ENCODE results near the gene LHX3.

Gene LHX3

DNA sequence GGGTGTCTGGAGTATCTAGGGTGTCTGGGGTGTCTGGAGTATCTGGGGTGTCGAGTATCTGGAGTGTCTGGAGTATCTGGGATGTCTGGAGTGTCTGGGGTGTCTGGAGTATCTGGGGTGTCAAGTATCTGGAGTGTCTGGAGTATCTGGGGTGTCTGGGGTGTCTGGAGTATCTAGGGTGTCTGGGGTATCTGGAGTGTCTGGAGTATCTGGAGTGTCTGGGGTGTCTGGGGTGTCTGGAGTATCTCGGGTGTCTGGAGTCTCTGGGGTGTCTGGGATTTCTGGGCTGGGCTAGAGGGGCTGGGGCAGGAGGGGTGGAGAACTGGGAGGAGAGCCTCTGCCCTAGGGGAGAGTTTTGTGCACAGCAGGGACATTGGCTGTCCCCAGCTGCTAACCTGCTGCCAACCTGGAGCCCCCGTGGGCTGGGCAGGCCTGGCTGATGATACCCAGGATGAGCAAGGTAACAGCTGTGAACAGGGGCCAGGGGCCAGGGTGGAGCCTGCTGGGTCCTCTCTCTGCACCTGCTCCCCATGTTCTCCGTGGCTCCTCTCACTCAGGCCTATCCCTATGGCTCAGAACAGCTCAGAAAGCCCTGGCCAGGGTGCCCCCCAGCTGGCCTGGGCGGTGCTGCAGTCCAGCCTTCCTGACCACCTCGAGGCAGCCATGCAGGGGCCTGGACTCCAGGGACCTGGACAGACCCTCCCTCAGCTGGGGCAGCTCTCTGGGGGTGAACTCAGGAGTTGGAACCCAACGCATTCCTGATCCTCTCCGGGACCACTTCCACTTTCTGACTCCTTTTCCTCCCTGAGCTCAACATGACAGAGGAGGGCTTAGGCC is 29.9 kb downstream of the LHX3 start:
- Histone ChIP-seq H3K27me3 (ENCODE audit: low read depth, low read length) (no peaks in the 10 kb centered on the region), H3K4me2 (ENCODE audit: low read length) (no peak overlapping the region), H2AFZ (ENCODE audit: low read depth, low read length) (no peak overlapping the region), H3K9ac (ENCODE audit: low read length) (no peak overlapping the region), H3K4me3 (ENCODE audit: low read length) (no peak overlapping the region), H3K4me1 (ENCODE audit: low read length) (peaks cover 12% of the 10 kb centered on the region; the same call in 1 of the 2 replicates), H4K20me1 (ENCODE audit: insufficient read depth, low read length) (no peaks in the 10 kb centered on the region), H3K9me3 (ENCODE audit: insufficient read depth, low read length) (no peaks in the 10 kb centered on the region), H3K79me2 (ENCODE audit: low read length) (no peaks in the 10 kb centered on the region), H3K36me3 (replicated peaks; ENCODE audit: low read depth, low read length) (no peaks in the 10 kb centered on the region), H3K27ac (ENCODE audit: low read length) (no peak overlapping the region)
- TF ChIP-seq EZH2phosphoT487 (IDR thresholded peaks at IDR 0.05; ENCODE audit: low read depth) (no peak), CTCF (IDR thresholded peaks at IDR 0.05; ENCODE audit: low read depth, low read length) (no peak)

DNA sequence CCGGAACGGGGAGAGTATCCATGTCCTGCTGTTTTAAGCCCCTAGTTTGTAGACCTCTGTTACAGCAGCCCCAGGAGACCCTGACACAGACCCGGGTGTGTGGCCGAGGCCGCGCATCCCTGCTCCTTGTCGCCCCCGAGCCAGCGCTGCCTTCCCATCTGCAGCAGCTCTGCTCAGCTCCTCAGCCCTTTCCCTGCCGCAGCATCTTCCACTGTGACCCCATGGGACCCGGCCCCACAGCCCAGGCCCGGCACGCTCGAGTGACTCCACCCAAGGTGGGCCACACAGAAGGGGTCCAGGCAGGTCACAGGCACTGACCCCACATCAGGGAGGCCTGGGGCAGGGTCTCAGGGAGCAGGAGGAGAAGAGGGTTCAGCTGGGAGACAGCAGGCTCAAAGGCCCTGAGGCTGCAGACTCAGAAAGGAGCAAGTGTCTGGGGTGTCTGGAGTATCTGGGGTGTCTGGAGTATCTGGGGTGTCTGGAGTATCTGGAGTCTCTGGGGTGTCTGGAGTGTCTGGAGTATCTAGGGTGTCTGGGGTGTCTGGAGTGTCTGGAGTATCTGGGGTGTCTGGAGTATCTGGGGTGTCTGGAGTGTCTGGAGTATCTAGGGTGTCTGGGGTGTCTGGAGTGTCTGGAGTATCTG is 31.2 kb downstream of the LHX3 start:
- Histone ChIP-seq H3K9me3 (ENCODE audit: insufficient read depth, low read length) (no peaks in the 10 kb centered on the region), H3K36me3 (replicated peaks; ENCODE audit: low read depth, low read length) (no peaks in the 10 kb centered on the region), H3K4me3 (ENCODE audit: low read length) (no peak overlapping the region), H3K4me2 (ENCODE audit: low read length) (no peak overlapping the region), H3K4me1 (ENCODE audit: low read length) (peaks cover 12% of the 10 kb centered on the region; the same call in 1 of the 2 replicates), H3K27me3 (ENCODE audit: low read depth, low read length) (peaks cover 10% of the 10 kb centered on the region; the same call in 1 of the 2 replicates), H3K9ac (ENCODE audit: low read length) (no peak overlapping the region), H3K27ac (ENCODE audit: low read length) (no peak overlapping the region), H3K79me2 (ENCODE audit: low read length) (no peaks in the 10 kb centered on the region), H4K20me1 (ENCODE audit: insufficient read depth, low read length) (no peaks in the 10 kb centered on the region), H2AFZ (ENCODE audit: low read depth, low read length) (no peak overlapping the region)
- no peak for TF ChIP-seq EZH2phosphoT487 (IDR thresholded peaks at IDR 0.05; ENCODE audit: low read depth)

DNA sequence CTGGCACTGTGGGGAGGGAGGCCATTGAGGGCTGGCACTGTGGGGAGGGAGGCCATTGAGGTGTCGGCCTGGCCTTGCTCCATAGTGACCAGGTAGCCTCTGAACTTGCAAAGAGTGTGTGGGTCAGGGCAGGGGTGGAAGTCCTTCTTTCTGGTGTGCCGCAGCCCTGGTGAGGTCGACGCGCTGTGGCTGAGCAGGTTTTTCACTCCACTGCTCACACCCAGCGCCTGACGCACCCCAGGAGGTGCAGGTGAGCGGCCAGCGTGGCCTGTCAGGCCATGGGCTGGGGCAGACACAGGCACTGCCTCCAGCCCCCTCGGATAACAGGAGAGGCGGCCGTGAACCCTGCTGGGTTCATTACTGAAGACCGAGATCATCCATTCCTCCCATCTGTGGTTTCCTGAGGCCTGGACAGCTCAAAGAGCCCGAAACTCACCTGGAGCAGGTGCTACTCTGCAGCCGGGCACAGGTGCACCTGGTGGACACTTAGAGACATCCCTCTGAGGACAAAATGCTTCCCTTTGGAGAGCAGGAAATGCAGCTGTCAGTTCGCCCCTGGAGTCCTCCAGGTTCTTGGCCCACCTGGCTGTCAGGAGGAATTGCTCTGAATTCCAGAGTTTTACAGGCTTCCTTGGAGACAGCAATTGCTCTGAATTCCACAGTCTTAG is 32.4 kb downstream of the LHX3 start:
- Histone ChIP-seq H3K9ac (ENCODE audit: low read length) (no peak overlapping the region), H3K79me2 (ENCODE audit: low read length) (no peaks in the 10 kb centered on the region), H3K4me2 (ENCODE audit: low read length) (no peak overlapping the region), H3K27ac (ENCODE audit: low read length) (no peak overlapping the region), H2AFZ (ENCODE audit: low read depth, low read length) (no peak overlapping the region), H3K36me3 (replicated peaks; ENCODE audit: low read depth, low read length) (no peaks in the 10 kb centered on the region), H3K4me1 (ENCODE audit: low read length) (peaks cover 12% of the 10 kb centered on the region; the same call in 1 of the 2 replicates), H4K20me1 (ENCODE audit: insufficient read depth, low read length) (no peaks in the 10 kb centered on the region), H3K9me3 (ENCODE audit: insufficient read depth, low read length) (no peaks in the 10 kb centered on the region), H3K27me3 (ENCODE audit: low read depth, low read length) (peaks cover 17% of the 10 kb centered on the region), H3K4me3 (ENCODE audit: low read length) (no peak overlapping the region)
- no peak for TF ChIP-seq CTCF (IDR thresholded peaks at IDR 0.05; ENCODE audit: low read depth, low read length)
- TF ChIP-seq EZH2phosphoT487 (IDR thresholded peaks at IDR 0.05; ENCODE audit: low read depth) = no peak

GRCh38 chr9:136171801-136172411 is 33.0 kb downstream of the LHX3 start:
- Histone ChIP-seq H3K9me3 (ENCODE audit: insufficient read depth, low read length) (no peaks in the 10 kb centered on the region), H3K27ac (ENCODE audit: low read length) (no peak overlapping the region), H2AFZ (ENCODE audit: low read depth, low read length) (no peak overlapping the region), H3K79me2 (ENCODE audit: low read length) (no peaks in the 10 kb centered on the region), H3K36me3 (replicated peaks; ENCODE audit: low read depth, low read length) (no peaks in the 10 kb centered on the region), H4K20me1 (ENCODE audit: insufficient read depth, low read length) (no peaks in the 10 kb centered on the region), H3K9ac (ENCODE audit: low read length) (no peak overlapping the region), H3K4me2 (ENCODE audit: low read length) (no peak overlapping the region), H3K27me3 (ENCODE audit: low read depth, low read length) (peaks cover 17% of the 10 kb centered on the region), H3K4me3 (ENCODE audit: low read length) (no peak overlapping the region), H3K4me1 (ENCODE audit: low read length) (peaks cover 12% of the 10 kb centered on the region; the same call in 1 of the 2 replicates)
- TF ChIP-seq CTCF (IDR thresholded peaks at IDR 0.05; ENCODE audit: low read depth, low read length) (no peak), EZH2phosphoT487 (IDR thresholded peaks at IDR 0.05; ENCODE audit: low read depth) (no peak)

All from OCI-LY3 (cell line).